ENCODE data around the gene RPS6KA5. TPM values are rescaled to one million over a fixed set of nuclear protein-coding genes. Genes with fewer than 3 reads are reported as not detected.

The RPS6KA5 gene
- total RNA-seq, 4 donors from 2014 or later = 4.6 to 7.3 (median 5.0) TPM

- TF ChIP-seq CTCF (IDR thresholded peaks at IDR 0.05; ENCODE audit: low read depth) = no peak
Observed at GRCh38 chr14:91019673-91020072, 40.8 kb downstream of the RPS6KA5 start.

- no peak for TF ChIP-seq CTCF (IDR thresholded peaks at IDR 0.05; ENCODE audit: low read depth)
Observed at GRCh38 chr14:91018481-91018880, 42.0 kb downstream of the RPS6KA5 start.

GRCh38 chr14:91016800-91017410 is 43.5 kb downstream of the RPS6KA5 start:
- TF ChIP-seq CTCF (IDR thresholded peaks at IDR 0.05; ENCODE audit: low read depth) = no peak

GRCh38 chr14:91015435-91015834 is 45.0 kb downstream of the RPS6KA5 start:
- TF ChIP-seq CTCF (IDR thresholded peaks at IDR 0.05; ENCODE audit: low read depth) = no peak

- no peak for TF ChIP-seq CTCF (IDR thresholded peaks at IDR 0.05; ENCODE audit: low read depth)
Observed at GRCh38 chr14:91012045-91012444, 48.4 kb downstream of the RPS6KA5 start.

- no peak for TF ChIP-seq CTCF (IDR thresholded peaks at IDR 0.05; ENCODE audit: low read depth)
Observed at GRCh38 chr14:91010153-91010533, 50.3 kb downstream of the RPS6KA5 start.

GRCh38 chr14:91009501-91010152 is 50.8 kb downstream of the RPS6KA5 start:
- TF ChIP-seq CTCF (IDR thresholded peaks at IDR 0.05; ENCODE audit: low read depth) = no peak

All from subcutaneous adipose tissue (tissue), 4 donors.